ENCODE data around the gene OR12D3.

OR12D3 gene

GRCh38 chr6:29375191-29375590 lies at the start of gene OR12D3:
Gene OR12D3 (minus strand): TSS chr6:29375291. CDS start chr6:29375287, 4 bp downstream.
- TF ChIP-seq CTCF (IDR thresholded peaks at IDR 0.05; ENCODE audit: borderline replicate concordance, insufficient read depth, low read depth, low read length), result no peak
- no peak within 1 kb of the TSS for H3K4me3 ChIP-seq (ENCODE audit: low read depth, low read length)

- no peak for TF ChIP-seq CTCF (IDR thresholded peaks at IDR 0.05; ENCODE audit: borderline replicate concordance, insufficient read depth, low read depth, low read length)
- H3K4me3 ChIP-seq (ENCODE audit: low read depth, low read length), result no peak overlapping the region
These were observed 49.5 kb upstream of the OR12D3 start for GRCh38 chr6:29424575-29424974.

- no peak for TF ChIP-seq CTCF (IDR thresholded peaks at IDR 0.05; ENCODE audit: borderline replicate concordance, insufficient read depth, low read depth, low read length)
These were observed 49.1 kb upstream of the OR12D3 start for GRCh38 chr6:29424168-29424567.

GRCh38 chr6:29419516-29419915 lies 44.4 kb upstream of the OR12D3 start:
- TF ChIP-seq CTCF (IDR thresholded peaks at IDR 0.05; ENCODE audit: borderline replicate concordance, insufficient read depth, low read depth, low read length), result no peak

More at GRCh38 chr6:29424168-29424567, 49.1 kb upstream of the OR12D3 start:
- H3K4me3 ChIP-seq (ENCODE audit: low read depth, low read length), result no peak overlapping the region

GRCh38 chr6:29414588-29414987 lies 39.5 kb upstream of the OR12D3 start, which contains the start of gene OR12D1:
Gene OR12D1 (plus strand): TSS chr6:29414928.
- TF ChIP-seq CTCF (IDR thresholded peaks at IDR 0.05; ENCODE audit: borderline replicate concordance, insufficient read depth, low read depth, low read length), result no peak
- H3K4me3 ChIP-seq (ENCODE audit: low read depth, low read length), result no peak within 1 kb of the TSS

More at GRCh38 chr6:29419516-29419915, 44.4 kb upstream of the OR12D3 start:
- H3K4me3 ChIP-seq (ENCODE audit: low read depth, low read length), result no peak overlapping the region

- no peak overlapping the region for H3K4me3 ChIP-seq (ENCODE audit: low read depth, low read length)
- no peak for TF ChIP-seq CTCF (IDR thresholded peaks at IDR 0.05; ENCODE audit: borderline replicate concordance, insufficient read depth, low read depth, low read length)
These were observed 28.7 kb upstream of the OR12D3 start for GRCh38 chr6:29403801-29404200.

GRCh38 chr6:29399525-29399924 lies 24.4 kb upstream of the OR12D3 start:
- TF ChIP-seq CTCF (IDR thresholded peaks at IDR 0.05; ENCODE audit: borderline replicate concordance, insufficient read depth, low read depth, low read length), result no peak
- no peak overlapping the region for H3K4me3 ChIP-seq (ENCODE audit: low read depth, low read length)

Data from GM12875 (cell line).